Prostate gland (tissue), 2 donors: Measurements from ENCODE around the gene KRT76.

Experiments used
- POLR2A ChIP-seq: fragments of 450-650 bp; IDR thresholded peaks from one replicate; pipeline ENCODE4 v1.6.1; 2016; ENCODE audit warnings: antibody characterized with exemption, mild to moderate bottlenecking
- POLR2AphosphoS5 ChIP-seq: sonication (generic); formaldehyde crosslinking; IDR thresholded peaks from one replicate; pipeline ENCODE4 v1.6.1; 2017; ENCODE audit warnings: antibody characterized with exemption
- TF ChIP-seq, protein P1 (sequence below), 4 experiments: fragments of 200-600 bp in 2 of 4; fragments of 450-650 bp in 2 of 4; sonication (generic) in 2 of 4; IDR thresholded peaks; 1 replicate in 3 of 4; 2 replicates in 1 of 4; pipeline ENCODE4 v1.5.1; 2016 to 2019; ENCODE audit warnings: antibody characterized with exemption in 4 of 4, mild to moderate bottlenecking in 2 of 4, moderate library complexity in 2 of 4

DNA sequence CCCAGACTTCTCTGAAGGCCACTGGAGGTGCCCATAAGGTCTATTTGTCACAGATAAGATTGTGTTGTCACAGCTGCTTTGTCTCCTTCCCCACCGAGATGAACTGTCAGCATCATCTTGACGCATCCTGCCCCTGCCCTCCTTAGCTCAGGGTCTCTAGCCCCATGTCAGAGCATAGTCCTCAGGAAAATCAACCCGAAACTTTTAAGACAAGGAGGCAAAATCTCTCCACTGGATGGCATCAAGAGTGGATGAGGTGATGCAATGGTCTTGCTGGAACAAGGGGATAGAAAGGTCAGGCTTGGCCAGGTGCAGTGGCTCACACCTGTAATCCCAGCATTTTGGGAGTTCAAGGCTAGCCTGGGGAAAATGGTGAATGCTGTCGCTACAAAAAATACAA lies 48.8 kb upstream of the KRT76 start:
- TF ChIP-seq, protein P1, sequence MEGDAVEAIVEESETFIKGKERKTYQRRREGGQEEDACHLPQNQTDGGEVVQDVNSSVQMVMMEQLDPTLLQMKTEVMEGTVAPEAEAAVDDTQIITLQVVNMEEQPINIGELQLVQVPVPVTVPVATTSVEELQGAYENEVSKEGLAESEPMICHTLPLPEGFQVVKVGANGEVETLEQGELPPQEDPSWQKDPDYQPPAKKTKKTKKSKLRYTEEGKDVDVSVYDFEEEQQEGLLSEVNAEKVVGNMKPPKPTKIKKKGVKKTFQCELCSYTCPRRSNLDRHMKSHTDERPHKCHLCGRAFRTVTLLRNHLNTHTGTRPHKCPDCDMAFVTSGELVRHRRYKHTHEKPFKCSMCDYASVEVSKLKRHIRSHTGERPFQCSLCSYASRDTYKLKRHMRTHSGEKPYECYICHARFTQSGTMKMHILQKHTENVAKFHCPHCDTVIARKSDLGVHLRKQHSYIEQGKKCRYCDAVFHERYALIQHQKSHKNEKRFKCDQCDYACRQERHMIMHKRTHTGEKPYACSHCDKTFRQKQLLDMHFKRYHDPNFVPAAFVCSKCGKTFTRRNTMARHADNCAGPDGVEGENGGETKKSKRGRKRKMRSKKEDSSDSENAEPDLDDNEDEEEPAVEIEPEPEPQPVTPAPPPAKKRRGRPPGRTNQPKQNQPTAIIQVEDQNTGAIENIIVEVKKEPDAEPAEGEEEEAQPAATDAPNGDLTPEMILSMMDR (IDR thresholded peaks at IDR 0.05): no peak
- no peak for TF ChIP-seq POLR2AphosphoS5
- TF ChIP-seq POLR2A: no peak
